Thoracic aorta (tissue), 2 donors: ENCODE data around the gene REM2. TPM values are rescaled to one million over a fixed set of nuclear protein-coding genes. Genes with fewer than 3 reads are reported as not detected.

Experiments
- ATAC-seq: fragments of 150-250 bp; one replicate; pipeline ENCODE4 v1.8.0; 2017; ENCODE audit warnings: low read depth; ENCODE audit not compliant: insufficient number of reproducible peaks, low FRiP score
- DNase-seq: peaks from one replicate; pipeline ENCODE4 v3.0.0-alpha.2; 2020; ENCODE audit warnings: low spot score
- H3K27ac ChIP-seq, 2 donors: fragments of 200-600 bp; sonication (generic); 1 replicate in 1 of 2; 2 replicates in 1 of 2; pipeline ENCODE4 v1.5.1; 2016; ENCODE audit warnings: mild to moderate bottlenecking in 2 of 2, moderate library complexity in 2 of 2
- H3K27me3 ChIP-seq: fragments of 200-600 bp; sonication (generic); replicated peaks from 2 replicates; pipeline ENCODE4 v1.6.0; 2016; ENCODE audit warnings: mild to moderate bottlenecking; ENCODE audit not compliant: insufficient read depth
- H3K36me3 ChIP-seq: fragments of 200-600 bp; sonication (generic); one replicate; pipeline ENCODE4 v1.5.1; 2016
- H3K4me1 ChIP-seq, 2 donors: fragments of 200-600 bp; sonication (generic); 1 replicate in 1 of 2; 2 replicates in 1 of 2; pipeline versions ENCODE4 v1.5.1 to v1.6.0; 2016; ENCODE audit warnings: low read depth in 2 of 2, mild to moderate bottlenecking in 1 of 2; ENCODE audit not compliant: control insufficient read depth in 1 of 2
- H3K4me3 ChIP-seq: fragments of 200-600 bp; sonication (generic); 2 replicates; pipeline ENCODE4 v1.5.1; 2016; ENCODE audit warnings: mild to moderate bottlenecking
- H3K9me3 ChIP-seq: fragments of 200-600 bp; sonication (generic); 2 replicates; pipeline ENCODE4 v1.5.1; 2016
- total RNA-seq, 2 donors: library from RNA; depleted of rRNA; stranded (reverse); fragments of >200 nt; gene quantifications; one replicate each; pipeline versions ENCODE4 v1.1.0 to v1.2.3, GENCODE V29; 2016
- TF ChIP-seq, protein P1 (sequence below): fragments of 200-600 bp; sonication (generic); IDR thresholded peaks from one replicate; pipeline ENCODE4 v1.5.1; 2019; ENCODE audit warnings: antibody characterized with exemption

The REM2 gene
- total RNA-seq, 2 donors from 2014 or later = 0.28 TPM; not detected in 1

DNA sequence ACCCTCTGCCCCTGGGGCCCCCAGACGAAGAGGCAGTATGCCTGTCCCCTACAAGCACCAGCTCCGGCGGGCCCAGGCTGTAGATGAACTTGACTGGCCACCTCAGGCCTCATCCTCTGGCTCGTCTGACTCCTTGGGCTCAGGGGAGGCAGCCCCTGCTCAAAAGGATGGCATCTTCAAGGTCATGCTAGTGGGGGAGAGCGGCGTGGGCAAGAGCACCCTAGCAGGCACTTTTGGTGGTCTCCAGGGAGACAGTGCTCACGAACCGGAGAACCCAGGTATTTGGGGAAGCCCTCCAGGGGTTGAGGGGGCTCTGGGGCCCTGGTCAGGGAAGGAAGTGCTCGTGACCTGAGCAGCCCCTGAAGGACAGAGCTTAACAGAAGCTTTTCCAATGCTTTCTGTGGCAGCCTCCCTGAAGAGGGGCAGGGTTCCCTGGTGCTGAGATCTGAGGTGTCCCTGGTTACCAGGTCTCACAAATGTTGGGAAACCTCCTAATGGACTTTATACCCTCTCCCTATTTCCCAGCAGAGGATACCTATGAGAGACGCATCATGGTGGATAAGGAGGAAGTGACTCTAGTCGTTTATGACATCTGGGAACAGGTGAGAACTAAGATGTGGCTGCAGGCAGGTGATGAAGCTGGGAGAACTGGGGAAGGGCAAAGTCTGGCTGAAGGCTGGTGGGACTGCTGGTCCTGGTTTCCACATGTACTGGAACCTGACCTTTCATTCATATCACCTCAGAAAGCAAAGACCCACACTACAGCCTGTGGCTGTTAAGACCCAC, 1.9 kb downstream of the REM2 start:
- H3K4me1 ChIP-seq = peaks cover 4 to 20% of the 10 kb centered on the region in 2 donors
- H3K27ac ChIP-seq = no peak overlapping the region
- no peaks in the 10 kb centered on the region for H3K27me3 ChIP-seq
- no peaks in the 10 kb centered on the region for H3K9me3 ChIP-seq
- H3K36me3 ChIP-seq = no peaks in the 10 kb centered on the region
- ATAC-seq (no peak), DNase-seq (no peak)
- TF ChIP-seq, protein P1, sequence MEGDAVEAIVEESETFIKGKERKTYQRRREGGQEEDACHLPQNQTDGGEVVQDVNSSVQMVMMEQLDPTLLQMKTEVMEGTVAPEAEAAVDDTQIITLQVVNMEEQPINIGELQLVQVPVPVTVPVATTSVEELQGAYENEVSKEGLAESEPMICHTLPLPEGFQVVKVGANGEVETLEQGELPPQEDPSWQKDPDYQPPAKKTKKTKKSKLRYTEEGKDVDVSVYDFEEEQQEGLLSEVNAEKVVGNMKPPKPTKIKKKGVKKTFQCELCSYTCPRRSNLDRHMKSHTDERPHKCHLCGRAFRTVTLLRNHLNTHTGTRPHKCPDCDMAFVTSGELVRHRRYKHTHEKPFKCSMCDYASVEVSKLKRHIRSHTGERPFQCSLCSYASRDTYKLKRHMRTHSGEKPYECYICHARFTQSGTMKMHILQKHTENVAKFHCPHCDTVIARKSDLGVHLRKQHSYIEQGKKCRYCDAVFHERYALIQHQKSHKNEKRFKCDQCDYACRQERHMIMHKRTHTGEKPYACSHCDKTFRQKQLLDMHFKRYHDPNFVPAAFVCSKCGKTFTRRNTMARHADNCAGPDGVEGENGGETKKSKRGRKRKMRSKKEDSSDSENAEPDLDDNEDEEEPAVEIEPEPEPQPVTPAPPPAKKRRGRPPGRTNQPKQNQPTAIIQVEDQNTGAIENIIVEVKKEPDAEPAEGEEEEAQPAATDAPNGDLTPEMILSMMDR = no peak
- no peak overlapping the region for H3K4me3 ChIP-seq

DNA sequence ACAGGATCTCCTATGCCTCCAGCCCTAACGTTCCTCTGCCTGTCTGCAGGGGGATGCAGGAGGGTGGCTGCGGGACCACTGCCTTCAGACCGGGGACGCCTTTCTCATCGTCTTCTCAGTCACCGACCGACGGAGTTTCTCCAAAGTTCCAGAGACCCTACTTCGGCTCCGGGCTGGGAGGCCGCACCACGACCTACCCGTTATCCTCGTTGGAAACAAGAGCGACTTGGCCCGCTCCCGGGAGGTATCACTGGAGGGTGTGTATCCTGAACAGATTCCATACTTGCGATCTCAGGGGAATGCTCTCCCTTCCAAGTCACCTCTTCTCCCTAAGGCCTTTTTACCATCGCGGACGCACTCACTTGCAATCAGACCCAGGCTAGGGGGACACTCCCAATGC, 3.0 kb downstream of the REM2 start:
- DNase-seq (no peak), ATAC-seq (no peak)
- H3K4me3 ChIP-seq = no peak overlapping the region
- no peak overlapping the region for H3K27ac ChIP-seq
- no peaks in the 10 kb centered on the region for H3K9me3 ChIP-seq
- TF ChIP-seq, protein P1 = no peak
- H3K27me3 ChIP-seq = no peaks in the 10 kb centered on the region
- H3K4me1 ChIP-seq = peaks cover 4 to 20% of the 10 kb centered on the region in 2 donors
- no peaks in the 10 kb centered on the region for H3K36me3 ChIP-seq

DNA sequence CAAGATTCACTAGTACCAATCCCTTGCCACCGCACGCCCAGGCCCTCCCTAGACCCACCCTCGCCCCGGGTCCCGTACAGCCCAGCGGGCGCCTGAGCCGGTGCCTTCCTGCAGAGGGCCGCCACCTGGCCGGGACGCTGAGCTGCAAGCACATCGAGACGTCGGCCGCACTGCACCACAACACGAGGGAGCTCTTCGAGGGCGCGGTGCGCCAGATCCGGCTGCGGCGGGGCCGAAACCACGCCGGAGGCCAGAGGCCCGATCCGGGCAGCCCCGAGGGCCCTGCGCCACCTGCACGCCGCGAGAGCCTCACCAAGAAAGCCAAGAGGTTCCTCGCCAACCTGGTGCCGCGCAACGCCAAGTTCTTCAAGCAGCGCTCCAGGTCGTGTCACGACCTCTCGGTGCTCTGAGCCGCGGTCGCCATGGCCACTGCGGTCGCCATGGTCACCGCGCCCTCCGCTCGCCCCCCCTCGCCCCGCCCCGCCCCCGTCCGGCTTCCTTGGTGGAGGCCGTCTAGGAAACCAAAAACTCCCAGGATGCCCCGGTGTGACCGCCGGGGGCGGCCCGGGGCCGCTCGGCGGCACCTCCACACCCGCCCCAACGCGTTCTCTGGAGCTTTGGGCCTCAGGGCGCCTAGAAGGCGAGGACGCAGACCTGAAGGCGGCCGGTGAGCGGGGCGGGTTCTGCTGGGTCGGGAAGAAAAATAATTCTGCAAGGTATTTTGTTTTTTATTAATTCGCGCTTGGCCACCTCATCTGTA, 3.7 kb downstream of the REM2 start:
- H3K9me3 ChIP-seq = no peaks in the 10 kb centered on the region
- TF ChIP-seq, protein P1 = no peak
- H3K27me3 ChIP-seq = no peaks in the 10 kb centered on the region
- peak overlapping the region; percentile 73 for H3K4me3 ChIP-seq
- peak; percentile 59 for ATAC-seq
- H3K27ac ChIP-seq = peak overlapping the region; percentile 18 to 38
- H3K36me3 ChIP-seq = no peaks in the 10 kb centered on the region
- peaks cover 4 to 20% of the 10 kb centered on the region in 2 donors for H3K4me1 ChIP-seq
- DNase-seq = peak; percentile 25

DNA sequence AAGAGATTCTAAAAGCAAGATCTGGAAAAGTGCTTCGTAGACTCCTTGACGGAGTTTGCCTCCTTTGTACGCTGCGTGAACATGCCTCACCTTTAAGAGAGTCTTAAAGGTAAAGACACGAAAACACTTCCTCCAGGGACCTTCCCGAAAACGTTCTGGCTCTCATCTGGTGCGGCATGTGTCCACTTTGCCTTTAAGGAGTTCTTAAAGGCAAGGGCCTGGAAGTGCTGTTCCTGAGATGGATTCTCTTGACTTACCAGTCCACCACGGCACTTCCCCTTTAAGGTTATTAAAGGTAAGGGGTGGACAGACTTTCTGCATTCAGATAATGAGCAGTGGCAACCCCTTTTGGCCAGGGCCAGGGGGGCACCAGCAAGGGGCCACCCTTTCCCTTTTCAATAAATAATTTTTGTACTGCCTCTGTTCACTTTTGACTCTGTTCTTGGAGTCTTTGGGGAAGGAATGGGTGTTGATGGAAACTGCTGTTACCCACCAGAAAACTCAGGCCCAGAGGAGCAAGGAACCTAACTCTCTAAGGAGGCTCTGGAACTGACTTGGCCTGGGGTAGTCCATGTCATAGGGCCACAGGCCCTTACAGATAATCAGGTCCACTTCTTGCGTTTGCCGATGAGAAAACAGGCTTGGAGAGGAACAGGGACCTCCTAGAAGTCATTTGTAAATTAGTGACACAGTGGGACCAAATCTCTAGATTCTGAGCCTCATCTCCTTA, 4.4 kb downstream of the REM2 start:
- H3K27ac ChIP-seq = peak overlapping the region; percentile 18 to 38
- TF ChIP-seq, protein P1 = no peak
- DNase-seq (no peak), ATAC-seq (peak; percentile 50)
- no peaks in the 10 kb centered on the region for H3K36me3 ChIP-seq
- H3K9me3 ChIP-seq = no peaks in the 10 kb centered on the region
- H3K4me3 ChIP-seq = peak overlapping the region; percentile 73
- peaks cover 4 to 20% of the 10 kb centered on the region in 2 donors for H3K4me1 ChIP-seq
- H3K27me3 ChIP-seq = no peaks in the 10 kb centered on the region

DNA sequence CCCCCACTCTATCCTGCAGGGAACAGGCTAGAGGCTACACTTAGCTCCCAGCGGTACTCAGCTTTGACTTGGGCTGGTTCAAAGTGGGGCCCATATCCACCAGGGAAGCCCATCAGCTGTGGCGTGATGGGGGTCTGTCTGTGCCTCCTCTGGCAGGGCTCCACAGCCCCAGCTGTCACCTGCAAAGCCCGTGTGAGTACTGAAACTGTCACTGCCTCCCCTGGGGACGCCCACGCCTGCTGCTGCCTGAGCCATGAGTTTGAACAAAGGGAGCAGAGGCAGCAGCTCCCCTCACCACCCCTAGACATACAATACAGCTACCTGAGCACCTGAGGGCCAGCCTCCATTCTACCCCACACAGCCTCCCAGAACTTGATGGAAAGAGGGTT, 5.0 kb downstream of the REM2 start:
- Histone ChIP-seq H3K27ac (no peak overlapping the region), H3K4me3 (peak overlapping the region; percentile 73)

More for the DNA sequence above, 5.0 kb downstream of the REM2 start:
- DNase-seq (no peak), ATAC-seq (no peak)
- TF ChIP-seq, protein P1 = no peak
- no peaks in the 10 kb centered on the region for H3K36me3 ChIP-seq
- H3K9me3 ChIP-seq = no peaks in the 10 kb centered on the region
- H3K4me1 ChIP-seq = peaks cover 4 to 20% of the 10 kb centered on the region in 2 donors
- H3K27me3 ChIP-seq = no peaks in the 10 kb centered on the region
